Pancreas (tissue), 10 donors: ENCODE data around the gene KRTAP10-4. TPM values are rescaled to one million over a fixed set of nuclear protein-coding genes. Genes with fewer than 3 reads are reported as not detected.

ENCODE experiments used
- ATAC-seq, 4 donors: fragments of 200-7000 bp; cut with Tn5 transposase; one replicate each; pipeline versions ENCODE4 v1.8.0 to v1.9.1; 2020; ENCODE audit warnings: mild to moderate bottlenecking in 4 of 4, moderate library complexity in 4 of 4
- DNase-seq, 6 donors: peaks; one replicate each; pipeline ENCODE4 v3.0.0-alpha.2; 2020
- FAIRE-seq: peaks from 2 replicates; lab custom pipeline; 2012; peaks lifted over from hg19 to GRCh38; lab: Jason Lieb, UNC
- H3K27ac ChIP-seq, 4 donors: fragments of 200-600 bp; sonication (generic); 1 replicate in 3 of 4; 2 replicates in 1 of 4; pipeline versions ENCODE4 v1.5.0 to v1.8.0; 2020
- H3K27me3 ChIP-seq, 4 donors: fragments of 200-600 bp; one replicate each; pipeline ENCODE4 v1.8.0; 2021
- H3K36me3 ChIP-seq, 3 donors: fragments of 200-600 bp; sonication (generic) in 1 of 3; one replicate each; pipeline versions ENCODE4 v1.5.0 to v1.8.0; 2020 to 2021
- H3K4me1 ChIP-seq, 3 donors: fragments of 200-600 bp; one replicate each; pipeline ENCODE4 v1.8.0; 2021
- H3K4me3 ChIP-seq, 4 donors: fragments of 200-600 bp; sonication (generic) in 2 of 4; one replicate each; pipeline versions ENCODE4 v1.5.0 to v1.8.0; 2020 to 2021
- H3K9me3 ChIP-seq, 4 donors: fragments of 200-600 bp; one replicate each; pipeline ENCODE4 v1.8.0; 2021
- CTCF ChIP-seq, 4 donors: fragments of 200-600 bp; sonication (generic) in 3 of 4; IDR thresholded peaks; one replicate each; pipeline versions ENCODE4 v1.5.0 to v1.8.0; 2021; ENCODE audit warnings: antibody characterized with exemption in 4 of 4
- WGBS, 2 donors: extraction: QIAGEN DNeasy Blood & Tissue Kit; methylation state at CpG; one replicate each; pipeline ENCODE4 v1.1.7; 2013; 5-methylcytosine and 5-hydroxymethylcytosine counted together
- intact Hi-C, 3 donors: fragments of 100-400 bp; cut with DNase I; formaldehyde crosslinking; loops; one replicate each; pipeline versions ENCODE4 v1.11.1 to v1.14.2; 2022
- polyA plus RNA-seq, 2 donors: library from polyadenylated mRNA; stranded (reverse); fragments of 200-250 nt; gene quantifications; one replicate each; pipeline ENCODE4 v1.2.3, GENCODE V29; 2013
- total RNA-seq, 6 donors: library from RNA; stranded (reverse); fragmentation: NEBNext Ultra II Directional in 4 of 6; extraction: Animal tissue kit (Norgen Biotek cat#: 25700) in 4 of 6; gene quantifications; one replicate each; pipeline versions ENCODE4 v1.2.1 to v1.2.4, GENCODE V29; 2021 to 2023
- donor health status: healthy with polysubstance abuse.
- donor health status: DM: no; HTN: no; CAD: no; lungs with moderate emphysema.
- donor health status: DM: no; HTN: no; CAD: no.
- donor health status: control.
- donor health status: control.
- donor health status: Bipolar disorder and iron deficiency.
- donor health status: DM: yes; HTN: yes; CAD: no.
- donor health status: DM: no; HTN: no; CAD: no.
- donor health status: DM: no; HTN: no; CAD: no.
- donor health status: DM: yes; HTN: yes; CAD: no.

The KRTAP10-4 gene
- total and polyA plus RNA-seq, 8 donors: not detected

- FAIRE-seq (no peak), DNase-seq (peak in 1 of 6 donors; percentile 45), ATAC-seq (no peak)
- intact Hi-C loops: no loop called here
- Histone ChIP-seq H3K36me3 (no peaks in the 10 kb centered on the region), H3K4me3 (no peak overlapping the region), H3K9me3 (no peaks in the 10 kb centered on the region), H3K27ac (no peak overlapping the region), H3K4me1 (no peaks in the 10 kb centered on the region), H3K27me3 (peaks cover 0 to 4% (median 0%) of the 10 kb centered on the region in 4 donors)
- 53 to 69% methylated on average over 23 of the region's 23 CpGs for WGBS, 2 donors
- no peak for TF ChIP-seq CTCF (IDR thresholded peaks at IDR 0.05)
Observed at GRCh38 chr21:44601596-44602462, 28.3 kb downstream of the KRTAP10-4 start.

GRCh38 chr21:44602463-44602850 is 28.9 kb downstream of the KRTAP10-4 start:
- no peaks in the 10 kb centered on the region for H3K9me3 ChIP-seq
- H3K27me3 ChIP-seq: peaks cover 0 to 4% (median 0%) of the 10 kb centered on the region in 4 donors
- FAIRE-seq: no peak
- H3K27ac ChIP-seq: no peak overlapping the region
- intact Hi-C loops: no loop called here
- no peaks in the 10 kb centered on the region for H3K4me1 ChIP-seq
- no peak for DNase-seq
- no peak for ATAC-seq
- WGBS, 2 donors: 55 to 66% methylated on average over 20 of the region's 21 CpGs
- TF ChIP-seq CTCF (IDR thresholded peaks at IDR 0.05): no peak
- H3K4me3 ChIP-seq: no peak overlapping the region
- H3K36me3 ChIP-seq: no peaks in the 10 kb centered on the region

GRCh38 chr21:44603109-44603875 is 29.8 kb downstream of the KRTAP10-4 start:
- intact Hi-C loops: no loop called here
- DNase-seq: peak in 1 of 6 donors; percentile 26
- Histone ChIP-seq H3K27ac (no peak overlapping the region), H3K36me3 (no peaks in the 10 kb centered on the region), H3K27me3 (peaks cover 0 to 4% (median 0%) of the 10 kb centered on the region in 4 donors), H3K4me1 (no peaks in the 10 kb centered on the region), H3K4me3 (no peak overlapping the region), H3K9me3 (no peaks in the 10 kb centered on the region)
- ATAC-seq: no peak
- no peak for FAIRE-seq
- TF ChIP-seq CTCF (IDR thresholded peaks at IDR 0.05): no peak
- 40 to 41% methylated on average over 16 to 17 of the region's 17 CpGs for WGBS, 2 donors

- peaks cover 0 to 4% (median 0%) of the 10 kb centered on the region in 4 donors for H3K27me3 ChIP-seq
- intact Hi-C loops: no loop called here
- H3K27ac ChIP-seq: no peak overlapping the region
- H3K4me1 ChIP-seq: no peaks in the 10 kb centered on the region
- no peaks in the 10 kb centered on the region for H3K9me3 ChIP-seq
- no peak for ATAC-seq
- WGBS, 2 donors: 71 to 77% methylated on average over 8 of the region's 8 CpGs
- TF ChIP-seq CTCF (IDR thresholded peaks at IDR 0.05): no peak
- no peak overlapping the region for H3K4me3 ChIP-seq
- FAIRE-seq: no peak
- no peaks in the 10 kb centered on the region for H3K36me3 ChIP-seq
- DNase-seq: no peak
Observed at GRCh38 chr21:44603911-44604310, 30.4 kb downstream of the KRTAP10-4 start.
